K562 treated with DMSO at 1 percent for 24 hours (cell line): ENCODE data around the gene NBPF15. TPM values are rescaled to one million over a fixed set of nuclear protein-coding genes. Genes with fewer than 3 reads are reported as not detected.

Source experiments
- total RNA-seq: library from RNA; unstranded; fragments of 300-600 nt; gene quantifications from 2 replicates; pipeline ENCODE4 v1.2.3, GENCODE V29; 2022; ENCODE audit warnings: low read depth; ENCODE audit not compliant: insufficient read depth

Gene NBPF15
- total RNA-seq, result 12.2 and 16.2 TPM in 2 replicates

GRCh38 chr1:144461136-144461759 lies at the start of gene NBPF15:
Gene NBPF15, minus strand, starts transcription at chr1:144461669. Its CDS starts 21,666 bp downstream, at chr1:144440003.

Other genes starting within 250 kb of the NBPF15 start
- gene PPIAL4E, start 88.0 kb downstream of the NBPF15 start, total RNA-seq, result not detected in 2 replicates
- not detected in 2 replicates for gene PPIAL4F, start 131.2 kb upstream of the NBPF15 start, total RNA-seq